ENCODE measurements around the gene PDZD8.

PDZD8 gene

GRCh38 chr10:117363028-117363427 lies 12.2 kb downstream of the PDZD8 start:
- in situ Hi-C loops (cut with MboI; ENCODE audit: low sequenced_read_pairs, unreplicated experiment) = no loop called here
- no peak for TF ChIP-seq CTCF (IDR thresholded peaks at IDR 0.05; ENCODE audit: borderline replicate concordance, control extremely low read depth, extremely low read depth, insufficient read depth, missing control alignments)
- DNase-seq (ENCODE audit: low spot score) = no peak

- no peak for DNase-seq (ENCODE audit: low spot score)
- no peak for TF ChIP-seq CTCF (IDR thresholded peaks at IDR 0.05; ENCODE audit: borderline replicate concordance, control extremely low read depth, extremely low read depth, insufficient read depth, missing control alignments)
- in situ Hi-C loops (cut with MboI; ENCODE audit: low sequenced_read_pairs, unreplicated experiment) = no loop called here
These were observed 12.9 kb downstream of the PDZD8 start for GRCh38 chr10:117362313-117362712.

GRCh38 chr10:117360994-117361667 lies 14.1 kb downstream of the PDZD8 start:
- in situ Hi-C loops (cut with MboI; ENCODE audit: low sequenced_read_pairs, unreplicated experiment) = no loop called here
- no peak for DNase-seq (ENCODE audit: low spot score)
- TF ChIP-seq CTCF (IDR thresholded peaks at IDR 0.05; ENCODE audit: borderline replicate concordance, control extremely low read depth, extremely low read depth, insufficient read depth, missing control alignments) = no peak

- no peak for TF ChIP-seq CTCF (IDR thresholded peaks at IDR 0.05; ENCODE audit: borderline replicate concordance, control extremely low read depth, extremely low read depth, insufficient read depth, missing control alignments)
- no peak for DNase-seq (ENCODE audit: low spot score)
- in situ Hi-C loops (cut with MboI; ENCODE audit: low sequenced_read_pairs, unreplicated experiment) = no loop called here
These were observed 15.2 kb downstream of the PDZD8 start for GRCh38 chr10:117360016-117360415.

- in situ Hi-C loops (cut with MboI; ENCODE audit: low sequenced_read_pairs, unreplicated experiment) = no loop called here
- no peak for TF ChIP-seq CTCF (IDR thresholded peaks at IDR 0.05; ENCODE audit: borderline replicate concordance, control extremely low read depth, extremely low read depth, insufficient read depth, missing control alignments)
- DNase-seq (ENCODE audit: low spot score) = no peak
These were observed 20.2 kb downstream of the PDZD8 start for GRCh38 chr10:117355072-117355471.

GRCh38 chr10:117353684-117354083 lies 21.6 kb downstream of the PDZD8 start:
- no peak for TF ChIP-seq CTCF (IDR thresholded peaks at IDR 0.05; ENCODE audit: borderline replicate concordance, control extremely low read depth, extremely low read depth, insufficient read depth, missing control alignments)
- DNase-seq (ENCODE audit: low spot score) = no peak
- in situ Hi-C loops (cut with MboI; ENCODE audit: low sequenced_read_pairs, unreplicated experiment) = no loop called here
